Heart right ventricle (tissue), 16 donors: ENCODE data around the gene ANKRD60. TPM values are rescaled to one million over a fixed set of nuclear protein-coding genes. Genes with fewer than 3 reads are reported as not detected.

ENCODE experiments used
- ATAC-seq, 8 donors: fragments of 200-7000 bp; cut with Tn5 transposase; one replicate each; pipeline ENCODE4 v1.9.1; 2020; ENCODE audit warnings: mild to moderate bottlenecking in 8 of 8, moderate library complexity in 8 of 8, moderate number of reproducible peaks in 1 of 8
- DNase-seq, 2 donors: peaks; one replicate each; pipeline ENCODE4 v3.0.0-alpha.2; 2020
- H3K27ac ChIP-seq, 10 donors: fragments of 200-600 bp; sonication (generic) in 2 of 10; one replicate each; pipeline versions ENCODE4 v1.5.0 to v1.8.0; 2020 to 2022; ENCODE audit warnings: mild to moderate bottlenecking in 3 of 10
- H3K27me3 ChIP-seq, 7 donors: fragments of 200-600 bp; one replicate each; pipeline ENCODE4 v1.8.0; 2021 to 2022; ENCODE audit warnings: mild to moderate bottlenecking in 2 of 7
- H3K36me3 ChIP-seq, 9 donors: fragments of 200-600 bp; sonication (generic) in 1 of 9; one replicate each; pipeline versions ENCODE4 v1.5.0 to v1.8.0; 2020 to 2022; ENCODE audit warnings: mild to moderate bottlenecking in 2 of 9
- H3K4me1 ChIP-seq, 9 donors: fragments of 200-600 bp; sonication (generic) in 1 of 9; one replicate each; pipeline versions ENCODE4 v1.5.0 to v1.8.0; 2020 to 2022; ENCODE audit warnings: mild to moderate bottlenecking in 4 of 9
- H3K4me3 ChIP-seq, 10 donors: fragments of 200-600 bp; sonication (generic) in 2 of 10; one replicate each; pipeline versions ENCODE4 v1.5.0 to v1.8.0; 2020 to 2022; ENCODE audit warnings: mild to moderate bottlenecking in 7 of 10, moderate library complexity in 2 of 10
- H3K9me3 ChIP-seq, 11 donors: fragments of 200-600 bp in 10 of 11; sonication (generic) in 2 of 11; one replicate each; pipeline versions ENCODE4 v1.5.0 to v1.8.0; 2013 to 2022; ENCODE audit warnings: mild to moderate bottlenecking in 2 of 11, control low read depth in 1 of 11, moderate library complexity in 1 of 11
- CTCF ChIP-seq, 9 donors: fragments of 200-600 bp; sonication (generic) in 2 of 9; IDR thresholded peaks; one replicate each; pipeline versions ENCODE4 v1.5.0 to v1.8.0; 2021 to 2022; ENCODE audit warnings: antibody characterized with exemption in 9 of 9, mild to moderate bottlenecking in 5 of 9, moderate library complexity in 1 of 9
- WGBS, 2 donors: extraction: QIAGEN DNeasy Blood & Tissue Kit; methylation state at CpG; one replicate each; pipeline ENCODE4 v1.1.7; 2013; ENCODE audit warnings: inconsistent platforms in 1 of 2; 5-methylcytosine and 5-hydroxymethylcytosine counted together
- intact Hi-C, 10 donors: fragments of 100-400 bp; cut with DNase I; formaldehyde crosslinking; loops; one replicate each; pipeline versions ENCODE4 v1.11.1 to v1.14.2; 2022
- polyA plus RNA-seq, 2 donors: library from polyadenylated mRNA; stranded (reverse); fragments of 200-250 nt; gene quantifications; one replicate each; pipeline ENCODE4 v1.2.3, GENCODE V29; 2013
- total RNA-seq, 10 donors: library from RNA; stranded (reverse); fragmentation: NEBNext Ultra II Directional in 3 of 10; extraction: Animal tissue kit (Norgen Biotek cat#: 25700) in 3 of 10; gene quantifications; one replicate each; pipeline versions ENCODE4 v1.2.1 to v1.2.4, GENCODE V29; 2021 to 2023
- donor health status: Arrhythmogenic right ventricular cardiomyopathy.
- donor health status: ischemic (EF 13 %, LVEDD 7.1; RV severe dilation, severe dysfunction).
- donor health status: healthy with polysubstance abuse.
- donor health status: DM: no; HTN: yes; CAD: no.
- donor health status: DM: no; HTN: no; CAD: no.
- donor health status: ischemic (EF 25% LVEDD 6.9; RV normal size, moderate dysfunction).
- donor health status: ischemic (EF 25% LVEDD 5.7; RV mildly dilated, moderate dysfunction).
- donor health status: healthy.
- donor health status: DM: yes; HTN: yes; CAD: no.
- donor health status: Ischemic cardiomyopathy.
- donor health status: ischemic (EF 35%, LVEDD 5.7; RV mildly dilated, moderate dysfunction).
- donor health status: nonischemic (EF 11% LVEDD 7.7; RV severe dilation, severe dysfunction).
- donor health status: DM: yes; HTN: yes; CAD: no.
- donor health status: PGD.
- donor health status: ischemic (EF 29% LVEDD 5.4; RV normal size, mild dysfunction).
- donor health status: nonischemic (EF 23%, LVEDD 6.1; RV moderate dilation, normal function).

ANKRD60 gene
- total and polyA plus RNA-seq, 12 donors: not detected

- Histone ChIP-seq H3K4me3 (no peak overlapping the region), H3K36me3 (peaks cover 0 to 26% (median 0%) of the 10 kb centered on the region in 9 donors), H3K4me1 (peaks cover 0 to 16% (median 0%) of the 10 kb centered on the region in 9 donors), H3K27ac (no peak overlapping the region), H3K27me3 (no peaks in the 10 kb centered on the region), H3K9me3 (no peaks in the 10 kb centered on the region)
- ATAC-seq (no peak), DNase-seq (no peak)
- 90 to 92% methylated on average over 4 of the region's 4 CpGs for WGBS, 2 donors
- no peak for TF ChIP-seq CTCF (IDR thresholded peaks at IDR 0.05)
- intact Hi-C loops: no loop called here
These were observed 28.4 kb upstream of the ANKRD60 start for GRCh38 chr20:58256842-58257241.

- TF ChIP-seq CTCF (IDR thresholded peaks at IDR 0.05): no peak
- DNase-seq (no peak), ATAC-seq (no peak)
- H3K9me3 ChIP-seq: no peaks in the 10 kb centered on the region
- H3K36me3 ChIP-seq: peaks cover 0 to 30% (median 0%) of the 10 kb centered on the region in 9 donors
- no peaks in the 10 kb centered on the region for H3K27me3 ChIP-seq
- H3K4me1 ChIP-seq: peaks cover 0 to 17% (median 0%) of the 10 kb centered on the region in 9 donors
- intact Hi-C loops: no loop called here
- no peak overlapping the region for H3K4me3 ChIP-seq
- H3K27ac ChIP-seq: no peak overlapping the region
- WGBS, 2 donors: 94 to 97% methylated on average over 2 of the region's 2 CpGs
These were observed 27.9 kb upstream of the ANKRD60 start for GRCh38 chr20:58256307-58256706.

GRCh38 chr20:58254890-58255289, 26.4 kb upstream of the ANKRD60 start:
- H3K27ac ChIP-seq: no peak overlapping the region
- TF ChIP-seq CTCF (IDR thresholded peaks at IDR 0.05): no peak
- no peak for ATAC-seq
- no peak for DNase-seq
- intact Hi-C loops: no loop called here
- H3K27me3 ChIP-seq: no peaks in the 10 kb centered on the region
- H3K4me1 ChIP-seq: peaks cover 0 to 17% (median 0%) of the 10 kb centered on the region in 9 donors
- H3K9me3 ChIP-seq: no peaks in the 10 kb centered on the region
- H3K4me3 ChIP-seq: no peak overlapping the region
- peaks cover 0 to 45% (median 0%) of the 10 kb centered on the region in 9 donors for H3K36me3 ChIP-seq

GRCh38 chr20:58251979-58252591, 23.6 kb upstream of the ANKRD60 start:
- intact Hi-C loops: no loop called here

More at GRCh38 chr20:58251979-58252591, 23.6 kb upstream of the ANKRD60 start:
- peaks cover 0 to 61% (median 4%) of the 10 kb centered on the region in 9 donors for H3K36me3 ChIP-seq
- H3K9me3 ChIP-seq: no peaks in the 10 kb centered on the region
- TF ChIP-seq CTCF (IDR thresholded peaks at IDR 0.05): no peak
- no peak overlapping the region for H3K4me3 ChIP-seq
- no peaks in the 10 kb centered on the region for H3K27me3 ChIP-seq
- ATAC-seq (no peak), DNase-seq (no peak)
- H3K27ac ChIP-seq: peak overlapping the region in 1 of 10 donors; percentile 50
- H3K4me1 ChIP-seq: peaks cover 0 to 13% (median 0%) of the 10 kb centered on the region in 9 donors
- 88 to 95% methylated on average over 2 of the region's 2 CpGs for WGBS, 2 donors
